GM18511 (cell line): ENCODE data around the gene CCR5AS.

ENCODE experiments used
- ATAC-seq: cut with Tn5 transposase; IDR thresholded peaks from one replicate; pipeline ENCODE4 v1.9.1; 2021; ENCODE audit warnings: mild to moderate bottlenecking, moderate library complexity; ENCODE audit not compliant: unreplicated experiment

The CCR5AS gene

GRCh38 chr3:46318207-46318927 lies 88.5 kb downstream of the CCR5AS start:
- no peak for ATAC-seq

DNA sequence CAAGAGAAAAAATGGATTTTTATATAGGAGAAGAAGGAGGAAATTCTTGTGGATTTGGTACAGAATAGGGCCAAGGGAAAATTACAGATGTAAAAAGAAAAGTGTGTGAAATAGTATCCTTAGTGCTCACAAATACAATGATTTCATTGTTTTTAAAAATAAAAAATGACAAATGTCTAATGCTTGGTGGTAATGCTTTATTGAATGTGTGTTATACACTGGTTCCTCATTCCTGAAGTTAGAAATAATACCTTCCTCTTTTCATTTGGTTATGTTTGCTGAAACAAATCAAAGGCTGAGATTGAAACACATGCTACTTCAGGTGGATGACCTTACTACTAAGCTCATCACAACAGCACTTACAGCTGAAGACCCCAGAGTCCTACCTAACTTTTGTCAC lies 90.7 kb downstream of the CCR5AS start:
- ATAC-seq = no peak

DNA sequence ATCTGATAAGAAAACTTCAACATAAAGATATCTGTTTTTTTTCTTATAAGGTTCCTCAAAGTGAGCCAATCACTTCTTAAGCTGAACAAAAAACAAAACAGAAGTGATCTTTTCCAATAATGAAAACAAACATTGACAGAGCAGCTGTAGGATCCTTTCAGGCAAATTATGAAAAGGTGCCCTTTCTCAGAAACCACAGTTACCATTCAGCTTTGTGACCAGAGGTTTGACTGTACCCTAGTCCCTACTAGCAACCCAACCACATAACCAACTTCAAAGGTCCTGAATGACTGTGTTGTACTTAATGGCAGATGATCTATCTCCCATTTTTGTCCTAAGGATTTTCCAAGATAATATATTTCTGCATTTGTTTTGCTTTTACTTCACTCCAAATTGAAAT lies 92.3 kb downstream of the CCR5AS start:
- no peak for ATAC-seq
